WTC11 (cell line): ENCODE results near the gene UNKL. TPM values are rescaled to one million over a fixed set of nuclear protein-coding genes. Genes with fewer than 3 reads are reported as not detected.

ENCODE experiments used
- ATAC-seq: fragments of 200-7000 bp; cut with Tn5 transposase; 2 replicates; pipeline ENCODE4 v1.10.0; 2021; ENCODE audit warnings: mild to moderate bottlenecking, moderate library complexity
- CTCF ChIA-PET: fragments of 300-600 bp; sonication (Branson Sonifier 250); formaldehyde crosslinking; loops from one replicate; lab custom pipeline; 2021; ENCODE audit warnings: antibody characterized with exemption; lab: Charles Lee
- POLR2A ChIA-PET: fragments of 350-600 bp; sonication (Branson Sonifier 250); formaldehyde crosslinking; loops from one replicate; lab custom pipeline; 2021; ENCODE audit warnings: antibody characterized with exemption; lab: Charles Lee
- DNase-seq: peaks from one replicate; pipeline ENCODE4 v3.0.0; 2021; ENCODE audit warnings: low spot score
- H3K27ac Mint-ChIP-seq: 2 replicates; pipeline ENCODE4 v1.8.0; 2021; ENCODE audit warnings: mixed read lengths
- H3K27me3 Mint-ChIP-seq: 2 replicates; pipeline ENCODE4 v1.8.0; 2021; ENCODE audit warnings: low read depth, mild to moderate bottlenecking, moderate library complexity, mixed read lengths
- H3K36me3 Mint-ChIP-seq: 2 replicates; pipeline ENCODE4 v1.8.0; 2021; ENCODE audit warnings: mixed read lengths
- H3K4me1 Mint-ChIP-seq: 2 replicates; pipeline ENCODE4 v1.8.0; 2022; ENCODE audit warnings: mixed read lengths
- H3K4me3 Mint-ChIP-seq: 2 replicates; pipeline ENCODE4 v1.8.0; 2021; ENCODE audit warnings: mild to moderate bottlenecking, moderate library complexity, mixed read lengths
- H3K9me3 Mint-ChIP-seq: 2 replicates; pipeline ENCODE4 v1.8.0; 2021; ENCODE audit warnings: mixed read lengths
- ATF2 ChIP-seq: sonication (generic); formaldehyde crosslinking; IDR thresholded peaks from 2 replicates; pipeline ENCODE4 v1.8.1; 2022; ENCODE audit warnings: low read depth, missing genetic modification reagents, borderline replicate concordance
- ATF6 ChIP-seq: sonication (generic); formaldehyde crosslinking; IDR thresholded peaks from 2 replicates; pipeline ENCODE4 v1.8.1; 2023; ENCODE audit warnings: mild to moderate bottlenecking, missing genetic modification reagents
- CDX4 ChIP-seq: fragments of 250-450 bp; sonication (Bioruptor Pico); IDR thresholded peaks from 2 replicates; pipeline ENCODE4 v1.9.0; 2021; ENCODE audit warnings: moderate library complexity, mild to moderate bottlenecking, inconsistent platforms, borderline replicate concordance
- FOXJ3 ChIP-seq: sonication (generic); formaldehyde crosslinking; IDR thresholded peaks from 2 replicates; pipeline ENCODE4 v1.9.0; 2021; ENCODE audit warnings: missing genetic modification reagents, mild to moderate bottlenecking, borderline replicate concordance
- GABPB1 ChIP-seq: sonication (generic); formaldehyde crosslinking; IDR thresholded peaks from 2 replicates; pipeline ENCODE4 v1.8.1; 2023; ENCODE audit warnings: mild to moderate bottlenecking, missing genetic modification reagents
- HMGXB4 ChIP-seq: sonication (generic); formaldehyde crosslinking; IDR thresholded peaks from 2 replicates; pipeline ENCODE4 v1.8.1; 2023; ENCODE audit warnings: mild to moderate bottlenecking, moderate library complexity, missing genetic modification reagents
- IRF1 ChIP-seq: sonication (generic); formaldehyde crosslinking; IDR thresholded peaks from 2 replicates; pipeline ENCODE4 v1.8.0; 2023; ENCODE audit warnings: missing genetic modification reagents
- IRF2 ChIP-seq: sonication (generic); formaldehyde crosslinking; IDR thresholded peaks from 2 replicates; pipeline ENCODE4 v1.8.0; 2022; ENCODE audit warnings: low read depth, missing genetic modification reagents, borderline replicate concordance
- NR2C2 ChIP-seq: sonication (generic); formaldehyde crosslinking; IDR thresholded peaks from 2 replicates; pipeline ENCODE4 v1.8.0; 2022; ENCODE audit warnings: mild to moderate bottlenecking, missing genetic modification reagents
- PRDM15 ChIP-seq: sonication (generic); formaldehyde crosslinking; IDR thresholded peaks from 2 replicates; pipeline ENCODE4 v1.8.0; 2022; ENCODE audit warnings: missing genetic modification reagents
- SOX15 ChIP-seq: fragments of 250-450 bp; sonication (Bioruptor Pico); IDR thresholded peaks from 2 replicates; pipeline ENCODE4 v1.9.0; 2021; ENCODE audit warnings: mild to moderate bottlenecking
- ZBTB21 ChIP-seq: sonication (generic); formaldehyde crosslinking; IDR thresholded peaks from 2 replicates; pipeline ENCODE4 v1.8.1; 2023; ENCODE audit warnings: mild to moderate bottlenecking, missing genetic modification reagents, borderline replicate concordance
- ZNF121 ChIP-seq: sonication (generic); formaldehyde crosslinking; IDR thresholded peaks from 2 replicates; pipeline ENCODE4 v1.8.0; 2023; ENCODE audit warnings: missing genetic modification reagents
- ZNF138 ChIP-seq: sonication (generic); formaldehyde crosslinking; conservative IDR thresholded peaks from 2 replicates; pipeline ENCODE4 v1.8.1; 2022; ENCODE audit warnings: mild to moderate bottlenecking, moderate library complexity, missing genetic modification reagents
- ZNF219 ChIP-seq: sonication (generic); formaldehyde crosslinking; IDR thresholded peaks from 2 replicates; pipeline ENCODE4 v1.8.0; 2023; ENCODE audit warnings: missing genetic modification reagents, mild to moderate bottlenecking, borderline replicate concordance
- ZNF281 ChIP-seq: sonication (generic); formaldehyde crosslinking; IDR thresholded peaks from 2 replicates; pipeline ENCODE4 v1.8.0; 2023; ENCODE audit warnings: mild to moderate bottlenecking, missing genetic modification reagents
- ZNF416 ChIP-seq: fragments of 250-450 bp; sonication (Bioruptor Pico); IDR thresholded peaks from 2 replicates; pipeline ENCODE4 v1.9.0; 2021; ENCODE audit warnings: mild to moderate bottlenecking, inconsistent platforms
- ZSCAN18 ChIP-seq: fragments of 250-450 bp; sonication (Bioruptor Pico); IDR thresholded peaks from 2 replicates; pipeline ENCODE4 v2.1.2; 2022; ENCODE audit warnings: mild to moderate bottlenecking, moderate library complexity
- total RNA-seq: library from RNA; stranded (reverse); gene quantifications from 3 replicates; pipeline ENCODE4 v1.2.3, GENCODE V29; 2021

The UNKL gene
- total RNA-seq, 1 experiment from 2014 or later: 53.3 TPM

- ATAC-seq: no peak
- Mint-ChIP-seq H3K27me3 (no peaks in the 10 kb centered on the region), H3K9me3 (no peaks in the 10 kb centered on the region), H3K4me3 (no peak overlapping the region)
- TF ChIP-seq ZNF121 (CRISPR knock-in tag) (no peak), CDX4 (CRISPR knock-in tag) (no peak), ZNF416 (CRISPR knock-in tag) (no peak), ZNF219 (CRISPR knock-in tag) (no peak), IRF1 (CRISPR knock-in tag) (no peak), PRDM15 (CRISPR knock-in tag) (no peak), ZNF281 (no peak), ZSCAN18 (no peak), FOXJ3 (CRISPR knock-in tag) (no peak), ZBTB21 (CRISPR knock-in tag) (no peak), NR2C2 (CRISPR knock-in tag) (no peak), GABPB1 (CRISPR knock-in tag) (no peak), ATF2 (CRISPR knock-in tag) (no peak), HMGXB4 (CRISPR knock-in tag) (no peak), SOX15 (no peak), ATF6 (CRISPR knock-in tag) (no peak), IRF2 (no peak), ZNF138 (CRISPR knock-in tag) (no peak)
- TF ChIP-seq, all 79 proteins: peak for 0
- DNase-seq: no peak
- Mint-ChIP-seq H3K36me3 (no peaks in the 10 kb centered on the region), H3K27ac (no peak overlapping the region), H3K4me1 (no peaks in the 10 kb centered on the region)
- POLR2A ChIA-PET: no interaction called here
- CTCF ChIA-PET: interaction anchor here (0.8 to 1.4 kb wide), 2 partner anchors 79 to 116 kb away, joined by 3 read pairs; no protein-coding TSS in a partner anchor
Observed at GRCh38 chr16:1442697-1443096, 28.2 kb upstream of the UNKL start.
